ENCODE measurements around the gene TRAM2.
"Not testable (repeated sequence)": the region's sequence is repeated elsewhere in the genome, so short reads cannot be mapped to it uniquely, and the experiment has no call there.

Gene TRAM2

GRCh38 chr6:52474173-52474572, 102.7 kb downstream of the TRAM2 start:
- no peak for DNase-seq

- DNase-seq, result not testable (repeated sequence)
Observed at GRCh38 chr6:52461194-52461593, 115.7 kb downstream of the TRAM2 start.

- no peak for DNase-seq
Observed at GRCh38 chr6:52457096-52457495, 119.8 kb downstream of the TRAM2 start.

- DNase-seq, result no peak
Observed at GRCh38 chr6:52454556-52454955, 122.3 kb downstream of the TRAM2 start.
